ENCODE data around the gene ZNF664. TPM values are rescaled to one million over a fixed set of nuclear protein-coding genes. Genes with fewer than 3 reads are reported as not detected.

Gene ZNF664
- total and polyA plus RNA-seq, 2 experiments from 2014 or later = 40.5 to 115 TPM

DNA sequence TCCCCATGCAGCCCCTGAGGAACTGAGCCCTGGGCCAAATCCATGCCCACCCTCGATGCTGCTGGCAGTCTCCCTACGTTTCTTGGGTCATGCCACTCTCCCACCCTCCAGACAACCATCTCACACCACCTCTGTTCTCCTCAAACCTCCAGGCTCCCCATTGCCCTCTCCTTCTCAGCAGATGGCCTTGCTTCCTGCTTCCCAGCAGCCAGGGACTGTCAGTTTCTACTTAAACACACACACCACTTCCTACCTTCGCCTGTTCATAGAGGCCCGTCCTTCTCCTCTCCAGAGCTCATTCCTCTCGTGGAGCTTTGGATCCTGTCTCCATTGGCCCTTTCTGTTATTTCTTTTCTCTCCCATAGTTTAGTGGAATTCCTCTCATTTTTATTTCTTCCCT lies 27.1 kb downstream of the ZNF664 start:
- H3K36me3 ChIP-seq = peaks cover 4% of the 10 kb centered on the region
- H3K27ac ChIP-seq = peak overlapping the region; percentile 92
- no peak for DNase-seq (ENCODE audit: low read depth in 1 of 2, low spot score in 1 of 2)
- H3K4me1 ChIP-seq (ENCODE audit: low read depth) = peaks cover 80% of the 10 kb centered on the region
- no peak for TF ChIP-seq CTCF (IDR thresholded peaks at IDR 0.05; ENCODE audit: low read depth, low read length)
- H3K4me3 ChIP-seq = no peak overlapping the region
- H3K27me3 ChIP-seq = no peaks in the 10 kb centered on the region
- no peaks in the 10 kb centered on the region for H3K9me3 ChIP-seq (ENCODE audit: low read depth)

- Histone ChIP-seq H3K4me1 (ENCODE audit: low read depth) (peaks cover 70% of the 10 kb centered on the region), H3K4me3 (no peak overlapping the region), H3K9me3 (ENCODE audit: low read depth) (no peaks in the 10 kb centered on the region), H3K27ac (peak overlapping the region; percentile 52), H3K36me3 (peaks cover 4% of the 10 kb centered on the region), H3K27me3 (no peaks in the 10 kb centered on the region)
- no peak for TF ChIP-seq CTCF (IDR thresholded peaks at IDR 0.05; ENCODE audit: low read depth, low read length)
- no peak for DNase-seq (ENCODE audit: low read depth in 1 of 2, low spot score in 1 of 2)
These were observed 28.3 kb downstream of the ZNF664 start for GRCh38 chr12:124001343-124001742.

DNA sequence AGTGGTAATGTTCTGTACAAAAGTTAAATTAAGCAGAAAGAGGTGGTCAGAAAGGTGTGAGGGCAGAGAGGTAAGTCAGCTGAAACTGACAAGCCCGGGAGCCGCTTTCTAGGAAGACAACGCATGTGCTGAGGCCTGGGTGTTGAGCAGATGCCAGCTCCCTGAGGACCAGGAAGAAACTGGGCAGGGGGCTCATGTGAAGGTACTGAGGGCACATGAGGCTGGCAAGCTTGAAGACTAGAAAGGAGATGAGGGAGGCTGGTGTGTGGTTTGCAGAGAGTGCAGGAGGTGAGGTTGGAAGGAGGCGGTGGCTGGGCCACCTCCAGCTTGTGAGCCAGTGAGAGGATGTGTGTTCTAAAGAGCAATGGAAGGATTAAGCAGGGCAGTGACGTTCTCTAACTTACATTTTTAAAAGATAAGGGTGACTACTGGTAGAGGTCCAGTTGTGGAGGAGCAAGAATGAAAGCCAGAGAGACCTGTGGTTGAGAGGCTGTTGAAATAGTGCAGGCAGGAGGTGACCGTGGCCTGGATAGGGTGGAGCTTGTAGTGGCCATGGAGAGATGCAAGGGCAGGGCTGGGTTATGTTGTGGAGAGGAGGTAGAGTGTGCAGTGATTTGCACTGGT lies 29.1 kb downstream of the ZNF664 start:
- no peaks in the 10 kb centered on the region for H3K9me3 ChIP-seq (ENCODE audit: low read depth)
- peak; percentile 46 to 86 for DNase-seq (ENCODE audit: low read depth in 1 of 2, low spot score in 1 of 2)
- H3K27me3 ChIP-seq = no peaks in the 10 kb centered on the region
- peak overlapping the region; percentile 52 for H3K27ac ChIP-seq
- TF ChIP-seq CTCF (IDR thresholded peaks at IDR 0.05; ENCODE audit: low read depth, low read length) = no peak
- H3K4me3 ChIP-seq = no peak overlapping the region
- peaks cover 70% of the 10 kb centered on the region for H3K4me1 ChIP-seq (ENCODE audit: low read depth)
- peaks cover 4% of the 10 kb centered on the region for H3K36me3 ChIP-seq

DNA sequence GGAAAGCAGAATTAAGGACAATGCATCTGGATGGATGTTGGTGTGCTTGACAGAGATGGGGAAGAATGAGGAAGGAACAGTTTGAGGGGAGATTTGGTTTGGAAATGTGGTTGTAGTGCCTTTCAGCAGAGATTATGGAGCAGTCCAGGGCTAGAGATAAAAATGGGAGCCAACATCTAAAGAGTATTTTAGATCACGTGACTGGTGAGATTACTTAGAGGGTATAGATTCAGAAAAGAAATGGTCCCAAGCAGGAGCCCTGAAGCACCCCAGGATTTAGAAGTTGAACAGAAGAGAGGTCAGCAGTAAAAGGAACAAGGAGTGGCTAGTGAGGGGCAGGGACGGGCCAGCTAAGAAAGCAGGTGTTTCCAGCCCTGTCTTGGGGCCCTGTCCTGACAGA lies 29.6 kb downstream of the ZNF664 start:
- H3K4me3 ChIP-seq = no peak overlapping the region
- H3K36me3 ChIP-seq = peaks cover 4% of the 10 kb centered on the region
- H3K27me3 ChIP-seq = no peaks in the 10 kb centered on the region
- H3K27ac ChIP-seq = peak overlapping the region; percentile 52
- H3K9me3 ChIP-seq (ENCODE audit: low read depth) = no peaks in the 10 kb centered on the region
- no peak for TF ChIP-seq CTCF (IDR thresholded peaks at IDR 0.05; ENCODE audit: low read depth, low read length)
- H3K4me1 ChIP-seq (ENCODE audit: low read depth) = peaks cover 70% of the 10 kb centered on the region
- DNase-seq (ENCODE audit: low read depth in 1 of 2, low spot score in 1 of 2) = no peak

DNA sequence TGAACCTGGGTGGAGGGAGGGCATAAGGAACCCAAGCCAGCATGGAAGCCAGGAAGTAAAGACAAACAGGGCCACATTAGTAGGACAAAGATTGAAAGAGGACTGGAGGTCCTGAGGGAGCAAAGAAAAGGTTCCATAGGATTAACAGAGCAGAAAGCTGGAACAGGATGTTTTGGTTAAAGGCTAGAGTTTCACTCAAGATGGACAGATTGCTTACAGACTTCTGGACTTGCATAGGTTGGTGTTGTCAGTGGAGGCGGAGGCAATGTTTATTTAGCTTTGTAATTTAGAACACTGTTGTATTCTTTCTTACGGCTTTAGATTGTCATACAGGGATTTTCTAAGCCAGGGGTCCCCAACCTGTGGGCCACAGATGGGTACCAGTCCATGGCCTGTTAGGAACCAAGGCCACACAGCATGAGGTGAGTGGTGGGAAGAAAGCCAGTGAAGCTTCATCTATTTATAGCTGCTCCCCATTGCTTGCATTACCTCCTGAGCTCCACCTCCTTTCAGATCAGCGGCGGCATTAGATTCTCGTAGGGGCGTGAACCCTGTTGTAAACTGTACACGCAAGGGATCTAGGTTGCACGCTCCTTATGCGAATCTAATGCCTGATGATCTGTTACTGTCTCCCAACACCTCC lies 31.3 kb downstream of the ZNF664 start:
- H3K27ac ChIP-seq = no peak overlapping the region
- peaks cover 59% of the 10 kb centered on the region for H3K4me1 ChIP-seq (ENCODE audit: low read depth)
- no peak for DNase-seq (ENCODE audit: low read depth in 1 of 2, low spot score in 1 of 2)
- H3K36me3 ChIP-seq = peaks cover 4% of the 10 kb centered on the region
- no peak for TF ChIP-seq CTCF (IDR thresholded peaks at IDR 0.05; ENCODE audit: low read depth, low read length)
- H3K9me3 ChIP-seq (ENCODE audit: low read depth) = no peaks in the 10 kb centered on the region
- no peaks in the 10 kb centered on the region for H3K27me3 ChIP-seq
- H3K4me3 ChIP-seq = no peak overlapping the region
